HG03571 (cell line): Measurements from ENCODE around the gene ATP2B2.

Experiments used
- ATAC-seq: cut with Tn5 transposase; IDR thresholded peaks from one replicate; pipeline ENCODE4 v1.9.1; 2021; ENCODE audit not compliant: unreplicated experiment

ATP2B2 gene

GRCh38 chr3:10511809-10512494, 6.6 kb upstream of the ATP2B2 start:
- ATAC-seq, result no peak

GRCh38 chr3:10510743-10511432, 5.5 kb upstream of the ATP2B2 start:
- no peak for ATAC-seq

GRCh38 chr3:10510086-10510742, 4.8 kb upstream of the ATP2B2 start:
- ATAC-seq, result no peak

DNA sequence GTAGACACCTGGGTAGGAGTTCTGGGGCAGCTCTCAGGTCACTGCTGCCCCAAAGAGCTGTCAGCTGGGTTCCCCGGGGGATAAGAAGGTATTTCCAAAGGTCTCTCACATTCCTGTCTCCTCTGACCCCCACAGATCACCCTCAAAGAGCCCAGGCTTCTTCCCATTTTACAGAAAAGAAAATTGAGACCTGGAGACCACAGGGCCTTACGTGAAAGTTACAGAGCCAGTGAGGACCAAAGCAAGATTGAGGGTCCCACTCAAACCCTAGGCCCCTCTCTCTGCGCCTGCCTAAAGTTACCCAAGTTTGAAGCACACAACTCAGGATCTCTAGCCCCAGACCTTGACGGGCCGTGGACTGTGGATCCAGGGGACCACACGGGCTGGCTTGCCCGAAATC, 3.9 kb upstream of the ATP2B2 start:
- no peak for ATAC-seq

- ATAC-seq, result no peak
Measured at GRCh38 chr3:10508619-10509260, 3.4 kb upstream of the ATP2B2 start.

GRCh38 chr3:10508235-10508618, 2.8 kb upstream of the ATP2B2 start:
- ATAC-seq, result no peak

DNA sequence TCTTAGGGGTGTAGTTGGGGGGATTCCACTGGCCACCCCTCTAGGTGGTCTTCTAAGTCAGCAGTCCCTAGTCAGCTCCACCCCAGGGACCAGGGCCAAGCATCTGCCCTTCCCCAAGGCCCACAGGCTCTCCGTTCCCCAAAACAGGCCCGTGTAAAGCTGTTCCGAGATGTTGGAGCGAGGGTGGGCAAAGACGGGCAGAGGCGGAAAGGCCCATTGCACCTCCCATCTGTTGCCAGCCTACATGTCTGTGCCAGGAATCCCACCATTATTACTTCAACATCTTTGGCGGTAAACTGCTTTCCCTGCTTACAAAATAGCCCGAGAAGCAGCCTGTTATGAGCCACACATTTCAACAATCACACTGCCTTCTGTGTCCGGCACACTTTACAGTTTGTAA, 1.9 kb upstream of the ATP2B2 start:
- ATAC-seq, result no peak

- ATAC-seq, result no peak
Measured at GRCh38 chr3:10506696-10507095, 1.3 kb upstream of the ATP2B2 start.

DNA sequence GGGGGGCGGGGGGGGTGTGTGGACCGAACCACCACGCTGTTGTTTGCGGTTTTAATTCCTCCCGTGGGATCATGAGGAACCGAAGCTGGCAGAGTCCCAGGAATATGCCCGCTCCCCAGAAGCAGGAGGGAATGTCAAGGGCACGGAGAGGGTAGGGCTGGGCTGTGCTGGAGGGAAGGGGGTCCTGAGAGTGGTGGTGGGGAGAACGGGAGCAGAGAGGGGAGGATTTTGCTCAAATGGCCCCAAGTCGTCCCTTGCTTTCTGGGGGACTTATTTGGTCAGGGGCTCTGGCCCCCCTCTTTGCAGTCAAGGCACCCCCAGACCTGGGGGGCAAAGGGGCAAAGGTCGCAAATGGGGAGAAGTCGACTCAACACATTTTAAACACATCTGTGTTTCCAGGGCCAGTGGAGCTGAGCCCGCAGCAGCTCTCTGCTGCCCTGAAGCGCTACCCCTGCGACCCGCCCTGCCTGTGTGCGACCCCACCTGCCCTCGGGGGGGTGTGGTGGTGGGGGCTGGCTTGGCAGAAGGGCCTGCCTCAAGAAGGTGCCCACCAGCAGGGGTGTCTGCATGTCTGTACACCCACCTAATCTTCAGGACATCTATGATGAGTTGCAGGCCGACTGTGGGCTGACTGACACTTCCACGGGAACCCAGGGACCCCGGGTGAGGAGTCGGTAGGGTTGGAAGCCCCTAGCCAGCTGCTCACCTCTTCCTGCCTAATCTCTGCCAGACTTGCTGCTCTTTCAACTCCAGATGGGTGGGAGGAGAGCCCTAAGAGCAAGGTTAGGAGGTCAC, 602 bp upstream of the ATP2B2 start:
- no peak for ATAC-seq

GRCh38 chr3:10504171-10505049, 976 bp downstream of the ATP2B2 start:
- ATAC-seq, result no peak

DNA sequence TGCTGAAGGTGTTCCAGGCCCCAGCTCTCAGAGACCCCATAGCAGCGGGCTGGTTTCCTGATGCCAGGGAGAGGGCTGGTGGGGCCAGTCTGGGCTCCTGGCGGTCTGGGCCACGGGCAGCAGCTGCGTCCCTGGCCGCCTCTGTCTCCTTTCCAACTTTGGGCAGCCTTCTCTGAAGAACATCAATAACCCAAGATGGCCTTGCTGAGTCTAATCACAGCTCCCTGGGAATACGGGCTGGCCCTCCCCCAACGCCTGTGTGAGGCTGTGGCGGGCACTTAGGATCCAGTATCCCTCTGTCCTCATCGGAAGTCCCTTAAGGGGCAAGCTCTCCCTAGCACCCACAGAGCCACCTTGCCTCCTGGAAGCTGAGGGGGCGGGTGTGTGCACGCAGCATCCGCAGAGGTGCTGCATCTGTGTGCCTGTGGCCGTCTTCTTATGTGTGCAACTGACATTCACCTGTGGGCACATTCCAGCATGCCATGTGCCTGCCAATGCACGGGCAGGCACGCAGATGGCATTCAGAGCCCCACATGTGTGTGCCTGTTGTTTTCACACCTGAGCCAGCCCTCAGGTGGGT, 2.1 kb downstream of the ATP2B2 start:
- ATAC-seq, result no peak

DNA sequence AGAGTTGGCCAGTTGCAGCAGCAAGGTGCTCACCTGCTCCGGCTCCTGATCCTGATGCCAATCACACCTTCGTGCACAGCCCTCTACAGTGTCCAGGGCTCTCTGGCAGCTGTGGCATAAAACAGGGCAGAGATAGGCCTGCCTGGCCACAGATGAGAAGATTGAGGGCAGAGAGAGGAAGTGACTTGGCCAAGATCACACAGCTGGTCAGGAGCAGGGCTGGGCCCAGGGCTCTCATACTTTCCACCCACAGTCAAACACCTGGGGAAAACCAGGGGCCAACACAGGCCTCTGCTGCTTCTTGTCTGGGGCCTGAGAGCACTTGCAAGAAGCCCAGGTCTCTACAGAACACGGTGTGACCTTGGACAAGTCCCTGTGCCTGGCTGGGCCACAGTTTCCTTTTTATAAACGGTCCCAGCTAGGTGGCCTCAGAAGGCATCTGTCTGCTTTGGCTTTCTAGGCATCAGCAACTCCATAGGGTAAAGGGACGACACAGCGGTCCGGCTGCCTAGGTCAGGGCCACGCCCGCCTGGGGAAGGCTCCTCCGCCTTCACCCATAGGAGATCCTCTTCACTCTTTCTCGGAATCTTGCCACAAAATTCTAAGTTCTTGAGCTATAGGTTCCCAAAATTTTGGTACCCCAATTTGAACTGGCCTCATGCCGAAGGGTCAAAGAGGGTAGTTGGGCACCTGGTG, 3.1 kb downstream of the ATP2B2 start:
- no peak for ATAC-seq

DNA sequence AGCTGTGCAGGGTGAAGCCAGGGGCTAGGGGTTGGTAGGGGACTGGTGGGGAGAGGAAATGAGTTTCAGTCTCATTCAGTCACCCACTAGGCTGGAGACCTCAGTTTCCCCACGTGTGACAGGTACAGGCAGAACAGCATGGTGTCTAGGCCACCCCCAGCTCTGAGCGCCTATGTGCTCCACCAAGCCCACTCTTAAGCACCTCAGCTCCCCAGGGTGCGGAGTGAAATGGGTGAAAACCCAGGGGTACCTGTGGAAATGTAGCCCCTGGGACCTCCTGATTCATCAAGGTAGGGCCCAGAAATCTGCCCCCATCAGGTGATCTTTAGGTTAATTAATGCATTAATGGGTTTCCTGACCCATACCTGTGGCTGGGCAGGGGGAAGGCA, 3.7 kb downstream of the ATP2B2 start:
- ATAC-seq, result no peak

- ATAC-seq, result no peak
Measured at GRCh38 chr3:10500717-10501663, 4.4 kb downstream of the ATP2B2 start.

DNA sequence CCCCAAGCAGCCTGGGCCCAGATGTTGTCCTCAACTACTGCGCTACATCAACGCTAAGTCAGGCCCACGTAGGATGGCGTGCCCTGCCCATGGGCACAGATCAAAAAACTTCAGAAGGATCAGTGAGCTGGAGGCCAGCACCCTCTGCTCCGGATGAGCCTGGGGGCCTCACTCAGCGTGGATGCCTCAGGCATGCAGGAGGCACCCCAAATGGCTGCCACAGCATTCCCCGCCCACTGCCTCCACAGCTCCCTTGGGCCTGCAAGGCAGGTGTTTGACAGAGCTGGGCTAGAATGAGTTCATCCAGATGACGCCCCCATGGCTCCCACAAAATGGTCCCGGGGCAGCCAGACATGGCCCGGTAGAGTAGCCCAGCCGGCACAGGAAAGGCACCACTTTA, 7.1 kb downstream of the ATP2B2 start:
- no peak for ATAC-seq

GRCh38 chr3:10497439-10497838, 7.9 kb downstream of the ATP2B2 start:
- ATAC-seq, result no peak

DNA sequence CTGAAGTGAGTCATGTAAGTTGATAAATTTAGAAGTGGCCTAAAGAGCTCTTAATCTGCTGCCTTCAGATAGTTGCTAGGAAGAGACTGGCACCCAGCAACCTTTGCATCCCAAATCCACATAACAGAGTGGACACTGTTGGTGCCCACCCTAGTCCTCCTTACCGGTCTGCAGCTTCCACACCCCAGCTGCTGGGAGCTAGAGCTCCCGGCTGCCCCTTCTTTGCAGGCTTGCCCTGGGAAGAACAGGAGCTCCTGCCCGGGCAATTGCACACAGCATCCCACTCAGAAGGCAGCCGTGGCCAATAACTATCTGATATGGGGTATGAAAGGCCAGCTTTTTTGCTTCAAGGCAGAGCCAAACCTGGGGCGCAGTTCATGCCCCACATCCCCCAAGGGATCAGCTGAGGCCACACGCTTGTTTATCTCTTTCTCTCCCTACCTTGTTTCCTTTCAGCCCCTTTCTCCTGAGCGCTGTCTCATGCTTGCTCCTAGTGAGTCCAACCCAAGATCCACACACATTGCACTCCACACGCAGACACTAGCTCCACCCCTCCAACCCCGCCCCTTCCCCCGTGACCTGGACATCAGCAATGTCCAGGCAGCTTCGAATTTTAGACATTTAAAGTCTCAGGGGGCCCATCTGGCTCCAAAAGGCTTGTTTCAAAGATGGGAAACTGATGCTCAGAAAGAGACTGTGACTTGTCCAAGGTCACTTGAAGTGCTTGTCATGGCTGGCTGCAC, 9.1 kb downstream of the ATP2B2 start:
- ATAC-seq, result no peak
